ENCODE data around the gene MTOR.

MTOR gene

GRCh38 chr1:11216074-11216473, 46.3 kb downstream of the MTOR start:
- no peak for DNase-seq (ENCODE audit: low read depth in 2 of 2)

- DNase-seq (ENCODE audit: low read depth in 2 of 2): no peak
Measured at GRCh38 chr1:11215381-11216005, 46.9 kb downstream of the MTOR start.

- DNase-seq (ENCODE audit: low read depth in 2 of 2): no peak
Measured at GRCh38 chr1:11214698-11215380, 47.5 kb downstream of the MTOR start.

- no peak for DNase-seq (ENCODE audit: low read depth in 2 of 2)
Measured at GRCh38 chr1:11211925-11212587, 50.3 kb downstream of the MTOR start.

GRCh38 chr1:11211461-11211860, 50.9 kb downstream of the MTOR start:
- DNase-seq (ENCODE audit: low read depth in 2 of 2): no peak

GRCh38 chr1:11207898-11208611, 54.3 kb downstream of the MTOR start:
- DNase-seq (ENCODE audit: low read depth in 2 of 2): no peak

- no peak for DNase-seq (ENCODE audit: low read depth in 2 of 2)
Measured at GRCh38 chr1:11204396-11205190, 57.8 kb downstream of the MTOR start.

- no peak for DNase-seq (ENCODE audit: low read depth in 2 of 2)
Measured at GRCh38 chr1:11198851-11199594, 63.3 kb downstream of the MTOR start.

GRCh38 chr1:11198257-11198656, 64.1 kb downstream of the MTOR start:
- no peak for DNase-seq (ENCODE audit: low read depth in 2 of 2)

GRCh38 chr1:11197359-11197758, 65.0 kb downstream of the MTOR start:
- DNase-seq (ENCODE audit: low read depth in 2 of 2): no peak

GRCh38 chr1:11196945-11197344, 65.4 kb downstream of the MTOR start:
- no peak for DNase-seq (ENCODE audit: low read depth in 2 of 2)

- no peak for DNase-seq (ENCODE audit: low read depth in 2 of 2)
Measured at GRCh38 chr1:11194407-11195176, 67.8 kb downstream of the MTOR start.

GRCh38 chr1:11193376-11193775, 69.0 kb downstream of the MTOR start:
- no peak for DNase-seq (ENCODE audit: low read depth in 2 of 2)

- no peak for DNase-seq (ENCODE audit: low read depth in 2 of 2)
Measured at GRCh38 chr1:11188858-11189451, 73.4 kb downstream of the MTOR start, which contains the start of gene ANGPTL7. Gene ANGPTL7, plus strand, starts transcription at chr1:11189355. Its CDS starts 225 bp downstream, at chr1:11189580.

GRCh38 chr1:11188381-11188780, 74.0 kb downstream of the MTOR start:
- DNase-seq (ENCODE audit: low read depth in 2 of 2): no peak

GRCh38 chr1:11187931-11188330, 74.4 kb downstream of the MTOR start:
- DNase-seq (ENCODE audit: low read depth in 2 of 2): no peak

- DNase-seq (ENCODE audit: low read depth in 2 of 2): no peak
Measured at GRCh38 chr1:11187494-11187893, 74.9 kb downstream of the MTOR start.

GRCh38 chr1:11187000-11187399, 75.4 kb downstream of the MTOR start:
- no peak for DNase-seq (ENCODE audit: low read depth in 2 of 2)

- no peak for DNase-seq (ENCODE audit: low read depth in 2 of 2)
Measured at GRCh38 chr1:11184973-11185372, 77.4 kb downstream of the MTOR start.

- no peak for DNase-seq (ENCODE audit: low read depth in 2 of 2)
Measured at GRCh38 chr1:11182884-11183283, 79.5 kb downstream of the MTOR start.

All from stimulated activated CD8-positive, alpha-beta memory T cell treated with anti-CD3 and anti-CD28 coated beads, Interleukin-2, amount 100 ng/mL, for 48 hours (primary cell).